IMR-90 (cell line): ENCODE measurements around the gene PARD3. TPM values are rescaled to one million over a fixed set of nuclear protein-coding genes. Genes with fewer than 3 reads are reported as not detected.

Source experiments
- ATAC-seq: fragments of 200-7000 bp; cut with Tn5 transposase; 2 replicates; pipeline ENCODE4 v1.9.1; 2020; ENCODE audit warnings: low read depth, mild to moderate bottlenecking, moderate library complexity
- BruUV-seq: library from RNA; stranded (reverse); fragments of 400-500 nt; replicated peaks from 2 replicates; lab custom pipeline; 2021; lab: Mats Ljungman, UMichigan
- CTCF ChIA-PET: fragments of 300-600 bp; formaldehyde crosslinking; extraction: SDS; loops from one replicate; lab custom pipeline; 2021; ENCODE audit warnings: antibody characterized with exemption; lab: Yijun Ruan, JAX
- POLR2A ChIA-PET: fragments of 300-600 bp; sonication (Branson Sonifier 250); formaldehyde crosslinking; loops from one replicate; lab custom pipeline; 2022; ENCODE audit warnings: antibody characterized with exemption; ENCODE audit not compliant: unreplicated experiment; lab: Charles Lee
- DNase-seq: peaks from one replicate; pipeline ENCODE4 v3.0.0; 2013
- H2AFZ ChIP-seq: replicated peaks from 2 replicates; pipeline ENCODE3; 2013; ENCODE audit warnings: low read length, mild to moderate bottlenecking; ENCODE audit not compliant: poor library complexity
- H2AK5ac ChIP-seq: 2 replicates; pipeline ENCODE4 v1.6.1; 2013; ENCODE audit warnings: low read depth, low read length, inconsistent platforms
- H2AK9ac ChIP-seq: replicated peaks from 2 replicates; pipeline ENCODE3; 2013; ENCODE audit warnings: mild to moderate bottlenecking, low read depth, low read length, moderate library complexity; ENCODE audit not compliant: poor library complexity
- H2BK120ac ChIP-seq: 2 replicates; pipeline ENCODE4 v1.6.1; 2013; ENCODE audit warnings: low read depth, low read length, inconsistent platforms
- H2BK15ac ChIP-seq: 3 replicates; pipeline ENCODE4 v1.6.1; 2013; ENCODE audit warnings: low read depth, low read length, inconsistent platforms
- H2BK20ac ChIP-seq: 2 replicates; pipeline ENCODE4 v1.6.1; 2013; ENCODE audit warnings: low read depth, mild to moderate bottlenecking, inconsistent platforms, low read length, moderate library complexity
- H2BK5ac ChIP-seq: 2 replicates; pipeline ENCODE4 v1.6.1; 2013; ENCODE audit warnings: mild to moderate bottlenecking, low read depth, low read length, inconsistent platforms; ENCODE audit not compliant: poor library complexity, severe bottlenecking
- H3K14ac ChIP-seq: replicated peaks from 2 replicates; pipeline ENCODE4 v1.6.1; 2013; ENCODE audit warnings: low read depth, low read length, inconsistent platforms
- H3K18ac ChIP-seq: 2 replicates; pipeline ENCODE4 v1.6.1; 2013; ENCODE audit warnings: low read depth, low read length, control low read depth
- H3K23ac ChIP-seq: 2 replicates; pipeline ENCODE4 v1.6.1; 2013; ENCODE audit warnings: low read depth, low read length, inconsistent platforms
- H3K27ac ChIP-seq: 2 replicates; pipeline ENCODE4 v1.5.1; 2013; ENCODE audit warnings: mild to moderate bottlenecking, control low read depth, low read length; ENCODE audit not compliant: insufficient read depth
- H3K27me3 ChIP-seq: 2 replicates; pipeline ENCODE4 v1.6.1; 2013; ENCODE audit warnings: low read length; ENCODE audit not compliant: control insufficient read depth, insufficient read depth
- H3K36me3 ChIP-seq: 2 replicates; pipeline ENCODE4 v1.6.1; 2013; ENCODE audit warnings: low read length, mixed read lengths; ENCODE audit not compliant: control insufficient read depth, insufficient read depth
- H3K4ac ChIP-seq: 2 replicates; pipeline ENCODE4 v1.6.1; 2013; ENCODE audit warnings: low read depth, low read length, inconsistent platforms
- H3K4me1 ChIP-seq: 2 replicates; pipeline ENCODE4 v1.6.1; 2013; ENCODE audit warnings: low read length, mixed read lengths; ENCODE audit not compliant: control insufficient read depth, insufficient read depth
- H3K4me2 ChIP-seq: 2 replicates; pipeline ENCODE4 v1.6.1; 2013; ENCODE audit warnings: low read depth, mild to moderate bottlenecking, control low read depth, low read length, moderate library complexity
- H3K4me3 ChIP-seq: 2 replicates; pipeline ENCODE4 v1.5.1; 2013; ENCODE audit warnings: low read depth, mild to moderate bottlenecking, control low read depth, low read length, moderate library complexity; ENCODE audit not compliant: insufficient read depth
- H3K56ac ChIP-seq: 2 replicates; pipeline ENCODE4 v1.6.1; 2013; ENCODE audit warnings: low read length, inconsistent platforms; ENCODE audit not compliant: insufficient read depth; ENCODE audit errors: extremely low read depth
- H3K79me1 ChIP-seq, 2 experiments: 2 replicates each; pipeline ENCODE4 v1.6.1; 2013; ENCODE audit warnings: low read length in 2 of 2, inconsistent platforms in 1 of 2, low read depth in 1 of 2
- H3K9ac ChIP-seq: 2 replicates; pipeline ENCODE4 v1.6.1; 2013; ENCODE audit warnings: low read depth, low read length, control low read depth
- H3K9me1 ChIP-seq: 2 replicates; pipeline ENCODE4 v1.6.1; 2013; ENCODE audit warnings: low read length, inconsistent platforms; ENCODE audit not compliant: insufficient read depth
- H3K9me3 ChIP-seq: 2 replicates; pipeline ENCODE4 v1.6.1; 2013; ENCODE audit warnings: low read length; ENCODE audit not compliant: control insufficient read depth, insufficient read depth
- H4K20me1 ChIP-seq: 2 replicates; pipeline ENCODE4 v1.6.1; 2013; ENCODE audit warnings: low read length, inconsistent platforms; ENCODE audit not compliant: insufficient read depth
- H4K5ac ChIP-seq: 2 replicates; pipeline ENCODE4 v1.6.1; 2013; ENCODE audit warnings: mild to moderate bottlenecking, low read depth, low read length, control low read depth
- H4K8ac ChIP-seq, 2 experiments: 2 replicates each; pipeline ENCODE4 v1.6.1; 2013; ENCODE audit warnings: low read depth in 2 of 2, low read length in 2 of 2, control low read depth in 1 of 2, inconsistent platforms in 1 of 2
- H4K91ac ChIP-seq: 2 replicates; pipeline ENCODE4 v1.6.1; 2013; ENCODE audit warnings: low read depth, low read length, inconsistent platforms; ENCODE audit not compliant: insufficient read depth
- BHLHE40 ChIP-seq: fragments of 150-350 bp; IDR thresholded peaks from 2 replicates; pipeline ENCODE4 v1.6.1; 2016; ENCODE audit warnings: mild to moderate bottlenecking, low read depth, low read length
- CEBPB ChIP-seq: IDR thresholded peaks from 2 replicates; pipeline ENCODE4 v1.6.1; 2012; ENCODE audit warnings: low read depth, low read length, improper control_type of control experiment
- FOS ChIP-seq: fragments of 150-350 bp; IDR thresholded peaks from 2 replicates; pipeline ENCODE4 v1.6.1; 2016; ENCODE audit warnings: low read depth, low read length
- MAFK ChIP-seq: IDR thresholded peaks from 2 replicates; pipeline ENCODE4 v1.6.1; 2012; ENCODE audit warnings: low read depth, low read length, improper control_type of control experiment
- MAZ ChIP-seq: IDR thresholded peaks from 2 replicates; pipeline ENCODE4 v1.6.1; 2012; ENCODE audit warnings: low read depth, mild to moderate bottlenecking, low read length, improper control_type of control experiment, moderate library complexity, borderline replicate concordance
- MXI1 ChIP-seq: IDR thresholded peaks from 2 replicates; pipeline ENCODE4 v1.6.1; 2012; ENCODE audit warnings: low read depth, mild to moderate bottlenecking, low read length, moderate library complexity, borderline replicate concordance
- NFE2L2 ChIP-seq: fragments of 150-350 bp; IDR thresholded peaks from 2 replicates; pipeline ENCODE4 v1.6.1; 2016; ENCODE audit warnings: low read depth, mild to moderate bottlenecking, low read length
- POLR2A ChIP-seq: IDR thresholded peaks from 2 replicates; pipeline ENCODE4 v1.6.1; 2012; ENCODE audit warnings: mild to moderate bottlenecking, low read depth, low read length
- RAD21 ChIP-seq: IDR thresholded peaks from 2 replicates; pipeline ENCODE4 v1.6.1; 2012; ENCODE audit warnings: low read length, improper control_type of control experiment
- RCOR1 ChIP-seq: IDR thresholded peaks from 2 replicates; pipeline ENCODE4 v1.6.1; 2012; ENCODE audit warnings: mild to moderate bottlenecking, low read length, improper control_type of control experiment; ENCODE audit not compliant: insufficient replicate concordance
- RFX5 ChIP-seq: IDR thresholded peaks from 2 replicates; pipeline ENCODE4 v1.8.0; 2012; ENCODE audit warnings: low read depth, mild to moderate bottlenecking, low read length, moderate library complexity
- SMC3 ChIP-seq: fragments of 150-350 bp; IDR thresholded peaks from 2 replicates; pipeline ENCODE4 v1.6.1; 2016; ENCODE audit warnings: low read depth, mild to moderate bottlenecking, antibody characterized with exemption, low read length, moderate library complexity
- WGBS, 2 experiments: methylation state at CpG; one replicate each; pipeline versions ENCODE4 v1.1.5 to v1.1.7; 2013; ENCODE audit warnings: missing lambda C conversion rate in 2 of 2; ENCODE audit not compliant: insufficient read length in 1 of 2; ENCODE audit errors: extremely low coverage in 2 of 2; 5-methylcytosine and 5-hydroxymethylcytosine counted together
- dilution Hi-C: fragments of 300-500 bp; cut with HindIII; formaldehyde crosslinking; loops from one replicate; pipeline ENCODE4 v1.14.3; 2018; ENCODE audit warnings: low sequenced_read_pairs; ENCODE audit not compliant: unreplicated experiment
- in situ Hi-C: fragments of 300-500 bp; cut with MboI; formaldehyde crosslinking; loops from 3 replicates; pipeline ENCODE4 v1.14.3; 2019; ENCODE audit warnings: low sequenced_read_pairs, inconsistent platforms, mixed read lengths
- intact Hi-C: fragments of 100-400 bp; cut with micrococcal nuclease; formaldehyde crosslinking; loops from 2 replicates; pipeline ENCODE4 v1.10.0; 2022
- polyA plus RNA-seq, 3 experiments: library from polyadenylated mRNA; depleted of rRNA; stranded (reverse); fragments of >200 nt; gene quantifications; 2 replicates each; pipeline ENCODE4 v1.2.3, GENCODE V29; 2012; ENCODE audit warnings: low replicate concordance in 1 of 3
- total RNA-seq: library from RNA; depleted of rRNA; stranded (reverse); fragments of >200 nt; gene quantifications from 2 replicates; pipeline ENCODE4 v1.2.3, GENCODE V29; 2012
- TF ChIP-seq, protein P1 (sequence below): conservative IDR thresholded peaks from 2 replicates; pipeline ENCODE4 v1.5.1; 2012; ENCODE audit warnings: mild to moderate bottlenecking, low read depth, low read length, improper control_type of control experiment

PARD3 gene
- total and polyA plus RNA-seq, 2 of the 4 experiments (the other 2 are of a cell fraction), result 14.6 to 37.5 TPM

DNA sequence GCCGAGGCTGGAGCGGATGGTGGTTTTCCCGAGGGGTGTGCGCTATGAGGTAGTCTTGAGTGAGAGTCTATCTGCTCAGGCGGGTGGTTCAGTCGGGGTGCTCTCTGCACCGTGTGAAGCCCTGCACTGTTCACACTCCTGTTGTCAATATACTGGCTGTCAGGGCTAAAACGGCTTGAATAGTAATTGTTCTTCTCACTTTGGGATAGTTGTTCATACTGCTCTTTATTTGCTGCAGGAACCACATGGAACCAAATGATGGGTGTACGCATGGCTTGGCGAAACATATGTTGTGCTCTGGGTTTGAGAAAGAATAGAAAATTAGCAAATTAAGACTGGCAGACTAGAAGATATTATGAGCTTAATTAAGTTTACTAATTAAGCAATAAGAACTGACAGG, 432.5 kb downstream of the PARD3 start:
- no peak overlapping the region for H2BK5ac ChIP-seq
- no peak for TF ChIP-seq RCOR1
- no peak for TF ChIP-seq SMC3
- no peak for TF ChIP-seq RAD21
- no peak for TF ChIP-seq CEBPB
- TF ChIP-seq POLR2A, result no peak
- TF ChIP-seq RFX5, result no peak
- TF ChIP-seq NFE2L2, result no peak
- TF ChIP-seq MAFK, result no peak
- no peak for TF ChIP-seq BHLHE40
- no peak for TF ChIP-seq MXI1
- TF ChIP-seq FOS, result no peak
- TF ChIP-seq, protein P1, sequence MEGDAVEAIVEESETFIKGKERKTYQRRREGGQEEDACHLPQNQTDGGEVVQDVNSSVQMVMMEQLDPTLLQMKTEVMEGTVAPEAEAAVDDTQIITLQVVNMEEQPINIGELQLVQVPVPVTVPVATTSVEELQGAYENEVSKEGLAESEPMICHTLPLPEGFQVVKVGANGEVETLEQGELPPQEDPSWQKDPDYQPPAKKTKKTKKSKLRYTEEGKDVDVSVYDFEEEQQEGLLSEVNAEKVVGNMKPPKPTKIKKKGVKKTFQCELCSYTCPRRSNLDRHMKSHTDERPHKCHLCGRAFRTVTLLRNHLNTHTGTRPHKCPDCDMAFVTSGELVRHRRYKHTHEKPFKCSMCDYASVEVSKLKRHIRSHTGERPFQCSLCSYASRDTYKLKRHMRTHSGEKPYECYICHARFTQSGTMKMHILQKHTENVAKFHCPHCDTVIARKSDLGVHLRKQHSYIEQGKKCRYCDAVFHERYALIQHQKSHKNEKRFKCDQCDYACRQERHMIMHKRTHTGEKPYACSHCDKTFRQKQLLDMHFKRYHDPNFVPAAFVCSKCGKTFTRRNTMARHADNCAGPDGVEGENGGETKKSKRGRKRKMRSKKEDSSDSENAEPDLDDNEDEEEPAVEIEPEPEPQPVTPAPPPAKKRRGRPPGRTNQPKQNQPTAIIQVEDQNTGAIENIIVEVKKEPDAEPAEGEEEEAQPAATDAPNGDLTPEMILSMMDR, result no peak
- TF ChIP-seq MAZ, result no peak
- no peaks in the 10 kb centered on the region for H3K27me3 ChIP-seq
- no peak overlapping the region for H3K18ac ChIP-seq
- no peak overlapping the region for H2BK120ac ChIP-seq
- no peak overlapping the region for H3K4me2 ChIP-seq
- no peak overlapping the region for H4K91ac ChIP-seq
- H3K9ac ChIP-seq, result no peak overlapping the region
- dilution Hi-C loops, result no loop called here
- BruUV-seq, result no TSS peak
- 96% methylated on average over 7 of the region's 10 CpGs; no CpG with 5 or more reads in 1 of the 2 experiments for WGBS, 2 experiments
- H3K4ac ChIP-seq, result no peak overlapping the region
- no peak for ATAC-seq
- no peak overlapping the region for H3K14ac ChIP-seq
- H3K79me1 ChIP-seq, result no peaks in the 10 kb centered on the region
- H2BK20ac ChIP-seq, result no peak overlapping the region
- no peak overlapping the region for H3K27ac ChIP-seq
- no peaks in the 10 kb centered on the region for H3K9me1 ChIP-seq
- H3K36me3 ChIP-seq, result peaks cover 4% of the 10 kb centered on the region; the same call in 1 of the 2 replicates
- ChIA-PET POLR2A (no interaction called here), CTCF (interaction anchor here (0.6 kb wide), 2 partner anchors 232 to 423 kb away, joined by 3 read pairs; no protein-coding TSS in a partner anchor)
- H3K4me1 ChIP-seq, result no peaks in the 10 kb centered on the region
- no peaks in the 10 kb centered on the region for H4K20me1 ChIP-seq
- no peak overlapping the region for H3K23ac ChIP-seq
- H3K56ac ChIP-seq, result no peak overlapping the region
- no peak overlapping the region for H2AFZ ChIP-seq
- H4K8ac ChIP-seq, result no peak overlapping the region
- H3K9me3 ChIP-seq, result no peaks in the 10 kb centered on the region
- intact Hi-C loops, result loop anchor here (10.0 kb wide), 1 partner anchor 1048 kb away; the partner anchor contains the start of gene NRP1
- no peak overlapping the region for H4K5ac ChIP-seq
- H2BK15ac ChIP-seq, result no peak overlapping the region
- no peak overlapping the region for H2AK9ac ChIP-seq
- no peak overlapping the region for H3K4me3 ChIP-seq
- no peak overlapping the region for H2AK5ac ChIP-seq
- in situ Hi-C loops, result no loop called here
- DNase-seq, result no peak
